ENCODE measurements around the gene CNST. TPM values are rescaled to one million over a fixed set of nuclear protein-coding genes. Genes with fewer than 3 reads are reported as not detected.
"Not testable (repeated sequence)": the region's sequence is repeated elsewhere in the genome, so short reads cannot be mapped to it uniquely, and the experiment has no call there.

The CNST gene
- total and polyA plus RNA-seq, 2 donors from 2014 or later, result 5.6 to 24.1 TPM

- Histone ChIP-seq H3K27ac (ENCODE audit: low read depth in 2 of 2, low read length in 2 of 2) (no peak overlapping the region), H3K27me3 (ENCODE audit: control insufficient read depth, insufficient read depth, low read length) (no peaks in the 10 kb centered on the region), H3K4me3 (ENCODE audit: low read length in 3 of 3) (no peak overlapping the region), H3K9ac (ENCODE audit: low read length in 3 of 3) (no peak overlapping the region), H3K4me1 (ENCODE audit: control insufficient read depth in 2 of 3, insufficient read depth in 2 of 3, low read depth in 1 of 3, low read length in 3 of 3) (no peaks in the 10 kb centered on the region), H3K9me3 (ENCODE audit: control insufficient read depth in 2 of 3, insufficient read depth in 1 of 3, low read length in 3 of 3) (no peaks in the 10 kb centered on the region), H3K36me3 (ENCODE audit: control insufficient read depth in 2 of 3, insufficient read depth in 3 of 3, low read length in 3 of 3) (no peaks in the 10 kb centered on the region)
- intact Hi-C loops (cut with DNase I), result no loop called here
- no peak for TF ChIP-seq CTCF (IDR thresholded peaks at IDR 0.05; ENCODE audit: borderline replicate concordance, extremely low read depth, insufficient read depth)
- DNase-seq (no peak), FAIRE-seq (no peak)
Observed at GRCh38 chr1:246709196-246709595, 142.9 kb downstream of the CNST start.

GRCh38 chr1:246709835-246710234, 143.6 kb downstream of the CNST start:
- intact Hi-C loops (cut with DNase I), result no loop called here
- Histone ChIP-seq H3K4me3 (ENCODE audit: low read length in 3 of 3) (no peak overlapping the region), H3K9ac (ENCODE audit: low read length in 3 of 3) (no peak overlapping the region), H3K4me1 (ENCODE audit: control insufficient read depth in 2 of 3, insufficient read depth in 2 of 3, low read depth in 1 of 3, low read length in 3 of 3) (no peaks in the 10 kb centered on the region), H3K27me3 (ENCODE audit: control insufficient read depth, insufficient read depth, low read length) (no peaks in the 10 kb centered on the region), H3K27ac (ENCODE audit: low read depth in 2 of 2, low read length in 2 of 2) (no peak overlapping the region), H3K36me3 (ENCODE audit: control insufficient read depth in 2 of 3, insufficient read depth in 3 of 3, low read length in 3 of 3) (no peaks in the 10 kb centered on the region), H3K9me3 (ENCODE audit: control insufficient read depth in 2 of 3, insufficient read depth in 1 of 3, low read length in 3 of 3) (no peaks in the 10 kb centered on the region)
- FAIRE-seq (no peak), DNase-seq (no peak)
- TF ChIP-seq CTCF (IDR thresholded peaks at IDR 0.05; ENCODE audit: borderline replicate concordance, extremely low read depth, insufficient read depth), result no peak

- no peak overlapping the region for H3K4me3 ChIP-seq (ENCODE audit: low read length in 3 of 3)
- no peak for TF ChIP-seq CTCF (IDR thresholded peaks at IDR 0.05; ENCODE audit: borderline replicate concordance, extremely low read depth, insufficient read depth)
- no peak for FAIRE-seq
Observed at GRCh38 chr1:246711548-246712003, 145.3 kb downstream of the CNST start.

GRCh38 chr1:246712428-246712827, 146.2 kb downstream of the CNST start:
- H3K9me3 ChIP-seq (ENCODE audit: control insufficient read depth in 2 of 3, insufficient read depth in 1 of 3, low read length in 3 of 3); H3K27ac ChIP-seq (ENCODE audit: low read depth in 2 of 2, low read length in 2 of 2); intact Hi-C loops (cut with DNase I); H3K4me3 ChIP-seq (ENCODE audit: low read length in 3 of 3); H3K27me3 ChIP-seq (ENCODE audit: control insufficient read depth, insufficient read depth, low read length); DNase-seq; H3K9ac ChIP-seq (ENCODE audit: low read length in 3 of 3); FAIRE-seq; H3K36me3 ChIP-seq (ENCODE audit: control insufficient read depth in 2 of 3, insufficient read depth in 3 of 3, low read length in 3 of 3); H3K4me1 ChIP-seq (ENCODE audit: control insufficient read depth in 2 of 3, insufficient read depth in 2 of 3, low read depth in 1 of 3, low read length in 3 of 3): not testable (repeated sequence)

More at GRCh38 chr1:246711548-246712003, 145.3 kb downstream of the CNST start:
- Histone ChIP-seq H3K9ac (ENCODE audit: low read length in 3 of 3) (no peak overlapping the region), H3K27ac (ENCODE audit: low read depth in 2 of 2, low read length in 2 of 2) (no peak overlapping the region), H3K4me1 (ENCODE audit: control insufficient read depth in 2 of 3, insufficient read depth in 2 of 3, low read depth in 1 of 3, low read length in 3 of 3) (no peaks in the 10 kb centered on the region), H3K9me3 (ENCODE audit: control insufficient read depth in 2 of 3, insufficient read depth in 1 of 3, low read length in 3 of 3) (no peaks in the 10 kb centered on the region), H3K27me3 (ENCODE audit: control insufficient read depth, insufficient read depth, low read length) (no peaks in the 10 kb centered on the region), H3K36me3 (ENCODE audit: control insufficient read depth in 2 of 3, insufficient read depth in 3 of 3, low read length in 3 of 3) (no peaks in the 10 kb centered on the region)
- intact Hi-C loops (cut with DNase I), result no loop called here
- no peak for DNase-seq

Other genes starting within 250 kb of the CNST start
- 23.9 TPM for gene SMYD3, start 59.2 kb upstream of the CNST start, total RNA-seq
- gene SMYD3, start 59.2 kb upstream of the CNST start, polyA plus RNA-seq (ENCODE audit: insufficient read depth, low read depth, low replicate concordance), result 23.3 TPM
- gene TFB2M, start 195 bp upstream of the CNST start, total RNA-seq, result 10.8 TPM
- gene TFB2M, start 195 bp upstream of the CNST start, polyA plus RNA-seq (ENCODE audit: insufficient read depth, low read depth, low replicate concordance), result 14.7 TPM
- 37.2 TPM for gene SCCPDH, start 158.0 kb downstream of the CNST start, total RNA-seq
- 48.6 TPM for gene SCCPDH, start 158.0 kb downstream of the CNST start, polyA plus RNA-seq (ENCODE audit: insufficient read depth, low read depth, low replicate concordance)

Data from kidney (tissue), 14 donors.